ENCODE data around the gene RALGAPA2. TPM values are rescaled to one million over a fixed set of nuclear protein-coding genes. Genes with fewer than 3 reads are reported as not detected.

Gene RALGAPA2
- total and polyA plus RNA-seq, 2 donors (not counting 3 experiments of a cell fraction or from before 2014, with no cell fraction given) = 10.0 to 46.8 TPM

- H3K27ac ChIP-seq (ENCODE audit: insufficient read depth, low read depth, low read length) = no peak overlapping the region
- H3K9me3 ChIP-seq (replicated peaks; ENCODE audit: control insufficient read depth, insufficient read depth, low read length) = no peaks in the 10 kb centered on the region
- no peak overlapping the region for H3K9ac ChIP-seq (replicated peaks; ENCODE audit: extremely low read depth, insufficient read depth, low read length)
- dilution Hi-C loops (cut with MboI; ENCODE audit: extremely low pct_ligation_motif_present, low sequenced_read_pairs) (no loop called here), intact Hi-C loops (cut with micrococcal nuclease) (no loop called here)
- no peak overlapping the region for H2AFZ ChIP-seq (ENCODE audit: low read depth, low read length)
- H4K20me1 ChIP-seq (replicated peaks; ENCODE audit: control insufficient read depth, extremely low read depth, insufficient read depth, low read length) = no peaks in the 10 kb centered on the region
- ChIA-PET POLR2A (no interaction called here), CTCF (interaction anchor here (1.2 to 3.2 kb wide), 2 partner anchors 9 to 168 kb away, joined by 3 to 22 read pairs; no protein-coding TSS in a partner anchor)
- TF ChIP-seq JUN (IDR thresholded peaks at IDR 0.05; ENCODE audit: borderline replicate concordance, insufficient read depth, insufficient read length, low read depth) = no peak
- no peak for TF ChIP-seq POLR2A (IDR thresholded peaks at IDR 0.05; ENCODE audit: low read depth, low read length)
- no peak for TF ChIP-seq EZH2 (IDR thresholded peaks at IDR 0.05; ENCODE audit: borderline replicate concordance, low read depth, low read length, severe bottlenecking)
- no peak for TF ChIP-seq GATA2 (IDR thresholded peaks at IDR 0.05; ENCODE audit: insufficient read depth, insufficient read length, low read depth, low read length)
- TF ChIP-seq CTCF (IDR thresholded peaks at IDR 0.05; ENCODE audit: extremely low read depth in 1 of 2, insufficient read depth in 1 of 2, low read depth in 1 of 2, low read length in 2 of 2) = no peak
- no peak for TF ChIP-seq MAX (IDR thresholded peaks at IDR 0.05; ENCODE audit: insufficient read depth, insufficient read length)
- no peak for TF ChIP-seq POLR2AphosphoS5 (IDR thresholded peaks at IDR 0.05; ENCODE audit: insufficient read depth, low read depth, low read length)
- no peak for TF ChIP-seq FOS (IDR thresholded peaks at IDR 0.05; ENCODE audit: borderline replicate concordance, insufficient read depth, low read length)
- no peak for TF ChIP-seq MYC (IDR thresholded peaks at IDR 0.05; ENCODE audit: low read depth, low read length)
- no peak overlapping the region for H3K4me3 ChIP-seq (replicated peaks in 1 of 3; ENCODE audit: insufficient read depth in 1 of 3, low read depth in 1 of 3, low read length in 3 of 3)
- no peaks in the 10 kb centered on the region for H3K27me3 ChIP-seq (ENCODE audit: control insufficient read depth in 2 of 2, insufficient read depth in 2 of 2, low read length in 2 of 2)
- H3K4me1 ChIP-seq (ENCODE audit: control insufficient read depth, extremely low read depth, insufficient read depth, low read length) = no peaks in the 10 kb centered on the region
- H3K36me3 ChIP-seq (ENCODE audit: control insufficient read depth in 2 of 2, extremely low read depth in 1 of 2, insufficient read depth in 2 of 2, low read length in 2 of 2) = peaks cover 0 to 5% of the 10 kb centered on the region in 2 experiments
- H3K9me1 ChIP-seq (replicated peaks; ENCODE audit: control insufficient read depth, extremely low read depth, insufficient read depth, low read length) = no peaks in the 10 kb centered on the region
- no peak overlapping the region for H3K4me2 ChIP-seq (ENCODE audit: insufficient read depth, low read length)
- no peak for FAIRE-seq
- H3K79me2 ChIP-seq (ENCODE audit: control insufficient read depth, insufficient read depth, low read length) = no peaks in the 10 kb centered on the region
- no TSS peak for BruUV-seq (replicated peaks)
- no peak for DNase-seq (ENCODE audit: low read depth, low spot score)
These were observed 55.4 kb downstream of the RALGAPA2 start for GRCh38 chr20:20657092-20657491.

All from endothelial cell of umbilical vein (primary cell).